Rectal smooth muscle tissue (tissue), 1 donor: Measurements from ENCODE around the gene SORCS1.

Experiments
- H3K27ac ChIP-seq: one replicate; pipeline ENCODE4 v1.7.0; 2013; ENCODE audit warnings: low read depth, low read length, inconsistent platforms
- H3K27me3 ChIP-seq: one replicate; pipeline ENCODE4 v1.7.0; 2013; ENCODE audit warnings: low read length; ENCODE audit not compliant: control insufficient read depth, insufficient read depth
- H3K36me3 ChIP-seq: one replicate; pipeline ENCODE4 v1.7.0; 2013; ENCODE audit warnings: low read length; ENCODE audit not compliant: control insufficient read depth, insufficient read depth
- H3K4me1 ChIP-seq: one replicate; pipeline ENCODE4 v1.7.0; 2013; ENCODE audit warnings: low read length; ENCODE audit not compliant: control insufficient read depth, insufficient read depth
- H3K4me3 ChIP-seq: one replicate; pipeline ENCODE4 v1.7.0; 2013; ENCODE audit warnings: low read length
- H3K9ac ChIP-seq: one replicate; pipeline ENCODE4 v1.7.0; 2013; ENCODE audit warnings: low read length

Gene SORCS1

DNA sequence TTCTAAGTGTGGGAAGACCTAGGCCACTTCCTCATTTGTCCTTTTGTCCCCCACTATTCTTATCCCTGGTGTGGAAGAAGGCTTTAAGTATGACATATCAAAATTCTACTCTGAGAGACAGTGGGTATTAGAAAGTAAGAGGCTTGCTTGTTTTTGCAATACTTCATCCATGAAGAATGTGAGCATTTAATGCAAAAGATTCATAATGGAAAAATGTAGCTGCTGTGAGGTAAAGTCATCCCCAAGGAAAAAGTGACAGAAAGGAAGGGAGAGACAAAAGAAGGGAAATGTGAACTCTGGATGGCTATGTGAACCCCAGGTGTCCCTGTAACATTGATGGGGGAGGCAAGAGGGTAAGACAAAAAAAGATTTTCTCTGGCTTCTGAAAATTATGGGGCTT lies 607.5 kb downstream of the SORCS1 start:
- no peaks in the 10 kb centered on the region for H3K36me3 ChIP-seq
- no peak overlapping the region for H3K9ac ChIP-seq
- no peaks in the 10 kb centered on the region for H3K27me3 ChIP-seq
- no peaks in the 10 kb centered on the region for H3K4me1 ChIP-seq
- H3K4me3 ChIP-seq = no peak overlapping the region
- H3K27ac ChIP-seq = no peak overlapping the region

DNA sequence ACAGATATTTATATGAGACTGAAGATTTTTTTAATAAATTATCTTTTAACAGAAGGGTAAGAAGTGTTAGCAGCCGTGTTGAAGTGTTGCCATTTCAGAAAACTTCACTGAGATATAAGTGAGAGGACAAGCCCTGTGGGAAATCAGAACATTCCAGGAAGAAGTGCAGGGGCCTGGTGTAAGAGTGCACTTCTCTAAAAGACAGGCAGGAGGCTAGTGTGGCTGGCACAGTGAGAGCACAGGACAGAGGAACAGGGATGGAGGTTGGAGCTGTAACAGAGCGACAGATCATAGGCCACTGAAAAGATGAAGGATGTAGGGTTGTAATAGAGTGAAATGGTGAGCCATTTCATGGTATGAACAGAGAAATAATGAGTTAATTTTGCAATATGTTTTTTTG lies 608.9 kb downstream of the SORCS1 start:
- H3K36me3 ChIP-seq = no peaks in the 10 kb centered on the region
- H3K27ac ChIP-seq = no peak overlapping the region
- H3K9ac ChIP-seq = no peak overlapping the region
- no peak overlapping the region for H3K4me3 ChIP-seq
- H3K27me3 ChIP-seq = no peaks in the 10 kb centered on the region
- no peaks in the 10 kb centered on the region for H3K4me1 ChIP-seq

DNA sequence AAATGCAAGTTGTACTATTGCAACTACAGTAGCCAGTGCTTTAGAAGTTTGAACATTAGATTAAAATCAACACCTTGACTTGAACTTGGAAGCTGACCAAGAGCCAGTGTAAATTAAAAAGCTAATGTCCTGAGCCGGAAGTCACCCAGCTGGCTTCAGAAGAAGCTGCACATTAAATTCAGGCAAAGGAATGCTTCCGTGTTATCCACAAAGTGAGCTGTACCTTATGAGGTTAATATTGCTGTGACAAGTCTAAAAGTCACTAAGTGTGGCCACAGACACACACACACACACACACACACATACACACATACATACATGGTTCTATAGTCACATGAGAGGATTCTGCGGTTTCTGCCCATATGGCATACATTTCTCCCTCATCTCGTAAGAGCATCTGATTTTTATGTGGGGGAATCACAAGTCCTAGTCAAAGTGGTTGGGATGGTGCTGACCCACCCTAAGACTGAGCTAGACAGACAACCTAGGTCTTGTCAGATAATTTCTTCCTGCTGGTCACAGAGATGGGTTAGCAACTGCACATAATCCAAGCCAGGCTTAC lies 612.9 kb downstream of the SORCS1 start:
- no peaks in the 10 kb centered on the region for H3K4me1 ChIP-seq
- no peak overlapping the region for H3K9ac ChIP-seq
- no peaks in the 10 kb centered on the region for H3K27me3 ChIP-seq
- H3K27ac ChIP-seq = no peak overlapping the region
- no peaks in the 10 kb centered on the region for H3K36me3 ChIP-seq
- H3K4me3 ChIP-seq = no peak overlapping the region

DNA sequence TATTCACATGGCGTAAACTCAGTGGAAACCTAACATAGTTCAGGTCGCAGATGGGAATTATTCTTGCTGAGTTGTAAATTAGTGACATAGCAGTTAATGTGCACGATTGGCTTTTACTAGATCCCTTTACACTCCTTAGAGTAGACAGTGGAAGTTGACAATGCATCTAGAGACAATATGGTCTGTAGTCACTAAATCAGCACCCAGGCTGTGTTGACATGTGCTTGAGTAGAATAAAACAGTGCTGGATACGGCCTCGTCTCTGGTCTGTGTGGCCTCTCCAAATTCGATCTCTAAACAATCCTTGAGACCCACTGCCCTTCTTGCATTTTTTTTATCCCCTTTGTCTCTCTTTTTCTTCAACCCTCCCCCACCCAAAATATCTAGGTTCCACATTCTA lies 615.7 kb downstream of the SORCS1 start:
- Histone ChIP-seq H3K4me1 (no peaks in the 10 kb centered on the region), H3K36me3 (no peaks in the 10 kb centered on the region), H3K27me3 (no peaks in the 10 kb centered on the region), H3K4me3 (no peak overlapping the region), H3K9ac (no peak overlapping the region), H3K27ac (no peak overlapping the region)

DNA sequence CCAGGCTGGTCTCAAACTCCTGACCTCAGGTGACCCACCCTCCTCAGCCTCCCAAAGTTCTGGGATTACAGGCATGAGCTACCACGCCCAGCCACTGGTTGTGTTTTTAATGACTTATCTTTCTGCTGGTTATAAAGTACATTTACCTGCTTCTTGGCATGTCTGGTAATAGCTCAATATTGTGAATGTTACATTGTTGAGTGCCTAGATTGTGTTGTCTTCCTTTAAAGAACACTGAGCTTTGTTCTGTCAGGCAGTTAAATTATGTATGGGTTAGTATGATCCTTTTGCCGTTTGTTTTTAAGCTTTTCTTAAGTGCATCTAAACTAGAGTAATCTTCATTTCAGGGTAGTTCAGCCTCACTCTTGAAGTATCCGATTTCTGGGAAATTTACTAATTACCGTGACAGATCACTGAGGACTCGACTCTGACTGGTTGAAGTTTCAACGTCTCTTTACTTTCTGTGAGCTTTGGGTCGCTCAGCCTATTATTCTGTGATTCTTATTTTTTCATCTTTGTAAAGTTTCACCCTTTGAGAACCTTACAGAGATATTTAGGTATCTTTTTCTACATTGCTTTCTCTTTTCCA lies 617.4 kb downstream of the SORCS1 start:
- H3K36me3 ChIP-seq = no peaks in the 10 kb centered on the region
- no peak overlapping the region for H3K9ac ChIP-seq
- H3K27ac ChIP-seq = no peak overlapping the region
- no peaks in the 10 kb centered on the region for H3K4me1 ChIP-seq
- no peaks in the 10 kb centered on the region for H3K27me3 ChIP-seq
- no peak overlapping the region for H3K4me3 ChIP-seq

DNA sequence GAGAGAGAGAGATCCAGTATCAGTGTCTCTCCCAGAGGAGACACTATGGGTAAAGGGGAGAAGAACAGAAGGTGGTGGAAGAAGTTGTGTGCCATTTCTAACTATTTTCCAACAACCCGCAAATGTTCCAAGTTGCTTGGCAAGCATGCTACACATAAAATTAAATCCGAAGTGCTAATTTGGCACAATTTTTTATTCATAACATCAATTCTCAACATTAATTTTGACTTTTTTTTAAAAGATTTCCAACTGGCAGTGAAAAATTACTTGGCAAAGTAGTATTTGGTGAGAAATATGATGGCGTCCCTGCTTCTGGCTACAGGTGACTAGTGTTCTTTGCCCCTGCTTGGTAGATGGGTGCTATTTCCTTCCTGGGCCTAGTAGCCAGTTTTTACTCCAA lies 622.0 kb downstream of the SORCS1 start:
- Histone ChIP-seq H3K27ac (no peak overlapping the region), H3K4me3 (no peak overlapping the region), H3K9ac (no peak overlapping the region), H3K27me3 (no peaks in the 10 kb centered on the region), H3K4me1 (no peaks in the 10 kb centered on the region), H3K36me3 (no peaks in the 10 kb centered on the region)

DNA sequence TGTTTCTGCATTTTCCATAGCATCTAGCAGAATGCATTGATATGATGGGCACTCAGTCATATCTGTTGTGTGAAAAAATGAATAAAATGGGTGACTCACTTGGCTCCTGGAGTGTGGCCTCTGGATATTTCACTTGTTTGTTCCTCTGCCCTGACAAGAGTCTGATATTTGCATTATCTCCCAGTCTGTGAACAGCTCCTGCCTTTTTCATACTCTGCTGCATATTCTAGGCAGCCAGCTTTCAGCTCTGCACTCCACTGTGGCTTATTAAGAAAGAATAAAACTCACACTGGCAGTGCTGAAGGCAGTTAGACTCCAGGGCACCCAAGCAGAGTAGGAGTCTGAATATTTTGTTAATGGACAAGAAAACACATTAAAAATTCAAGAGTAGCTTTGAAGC lies 623.9 kb downstream of the SORCS1 start:
- H3K36me3 ChIP-seq = no peaks in the 10 kb centered on the region
- H3K27ac ChIP-seq = no peak overlapping the region
- no peak overlapping the region for H3K4me3 ChIP-seq
- H3K27me3 ChIP-seq = no peaks in the 10 kb centered on the region
- no peaks in the 10 kb centered on the region for H3K4me1 ChIP-seq
- no peak overlapping the region for H3K9ac ChIP-seq

DNA sequence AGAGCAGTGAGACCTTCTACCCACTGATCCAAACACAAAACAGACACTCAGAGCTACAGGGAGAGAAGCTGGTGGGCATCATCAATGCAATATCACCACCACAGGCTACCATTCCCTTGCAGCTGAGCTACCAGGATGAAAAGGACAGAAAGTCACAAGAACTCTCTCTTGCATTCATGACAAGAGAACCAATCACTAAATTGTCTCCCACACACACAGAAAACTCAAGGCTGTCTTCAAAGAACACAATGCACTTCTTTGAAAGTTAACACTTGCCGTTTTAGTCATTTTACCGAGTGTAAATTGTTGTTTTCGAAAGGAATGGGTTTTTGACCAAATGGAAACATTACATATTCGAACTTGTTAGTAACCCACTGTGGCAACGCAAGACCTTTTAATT lies 626.6 kb downstream of the SORCS1 start:
- H3K9ac ChIP-seq = no peak overlapping the region
- no peaks in the 10 kb centered on the region for H3K4me1 ChIP-seq
- H3K27me3 ChIP-seq = no peaks in the 10 kb centered on the region
- no peaks in the 10 kb centered on the region for H3K36me3 ChIP-seq
- no peak overlapping the region for H3K27ac ChIP-seq
- no peak overlapping the region for H3K4me3 ChIP-seq

DNA sequence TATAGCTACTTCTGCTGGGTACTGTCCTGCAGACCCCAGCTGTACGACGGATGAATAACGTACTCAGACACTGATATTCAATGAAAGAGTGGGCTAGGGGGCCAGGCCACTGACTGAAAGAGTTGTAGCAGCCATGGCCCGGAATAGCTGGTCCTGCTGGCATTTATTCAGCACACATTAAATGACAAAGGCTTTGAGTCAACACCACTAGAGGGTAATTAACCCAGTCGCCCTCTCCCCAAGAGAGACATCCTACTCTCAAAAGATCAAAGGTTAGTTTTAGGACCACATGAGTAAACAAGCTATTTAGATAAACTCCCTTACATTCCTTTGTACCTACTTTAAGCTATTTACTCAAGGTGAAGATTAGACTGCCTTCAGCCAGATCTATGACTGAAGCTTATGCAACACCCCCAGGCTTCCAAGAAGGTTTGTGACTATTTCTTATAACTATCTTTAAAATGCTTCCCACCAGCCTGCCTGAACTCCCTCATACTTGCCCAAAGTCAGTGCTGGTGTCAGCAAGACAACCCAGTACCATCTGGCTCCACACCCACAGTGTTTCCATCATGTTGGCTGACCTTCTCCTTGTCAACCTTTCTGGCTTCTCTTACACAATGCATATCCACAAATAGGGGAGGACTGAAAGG lies 629.1 kb downstream of the SORCS1 start:
- no peaks in the 10 kb centered on the region for H3K27me3 ChIP-seq
- no peak overlapping the region for H3K4me3 ChIP-seq
- no peak overlapping the region for H3K9ac ChIP-seq
- H3K4me1 ChIP-seq = no peaks in the 10 kb centered on the region
- no peaks in the 10 kb centered on the region for H3K36me3 ChIP-seq
- H3K27ac ChIP-seq = no peak overlapping the region

DNA sequence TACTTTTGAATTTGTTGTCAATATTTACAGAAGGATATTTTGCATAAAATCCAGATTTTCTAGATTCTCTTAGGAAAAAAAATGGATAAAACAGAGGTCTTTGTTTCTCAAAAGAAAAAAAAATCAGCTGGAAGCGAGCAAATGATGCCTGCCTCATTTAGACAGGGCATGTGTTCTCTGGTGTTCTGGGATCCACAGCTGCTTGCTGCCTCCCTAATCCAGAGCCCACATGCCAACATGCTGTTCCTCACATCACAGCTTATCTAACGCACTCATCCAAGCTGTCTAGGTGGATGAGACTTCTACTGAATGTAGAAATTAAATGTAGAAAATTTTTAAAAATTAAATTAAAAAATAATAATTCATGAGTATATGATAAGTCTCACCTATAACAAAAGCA lies 630.1 kb downstream of the SORCS1 start:
- H3K4me3 ChIP-seq = no peak overlapping the region
- no peak overlapping the region for H3K27ac ChIP-seq

DNA sequence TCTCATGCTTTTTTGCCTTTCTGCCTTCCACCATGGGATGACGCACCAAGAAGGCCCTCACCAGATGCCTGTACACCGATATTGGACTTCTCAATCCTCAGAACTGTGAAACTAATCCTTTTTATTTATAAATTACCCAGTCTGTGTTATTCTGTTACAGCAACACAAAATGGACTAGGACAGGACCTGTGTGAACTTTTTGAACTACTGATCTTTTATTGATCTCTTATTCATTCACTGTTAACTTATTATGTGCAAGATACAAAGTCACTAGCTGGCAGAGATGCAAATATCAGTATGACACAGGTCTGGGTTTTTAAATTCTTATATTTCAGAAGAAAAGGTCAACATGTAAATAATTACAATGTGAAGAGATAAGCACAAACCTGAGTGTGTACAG lies 635.8 kb downstream of the SORCS1 start:
- Histone ChIP-seq H3K27ac (no peak overlapping the region), H3K27me3 (no peaks in the 10 kb centered on the region), H3K4me3 (no peak overlapping the region), H3K36me3 (no peaks in the 10 kb centered on the region), H3K4me1 (no peaks in the 10 kb centered on the region), H3K9ac (no peak overlapping the region)

More for the DNA sequence above, 630.1 kb downstream of the SORCS1 start:
- Histone ChIP-seq H3K27me3 (no peaks in the 10 kb centered on the region), H3K4me1 (no peaks in the 10 kb centered on the region), H3K9ac (no peak overlapping the region), H3K36me3 (no peaks in the 10 kb centered on the region)

DNA sequence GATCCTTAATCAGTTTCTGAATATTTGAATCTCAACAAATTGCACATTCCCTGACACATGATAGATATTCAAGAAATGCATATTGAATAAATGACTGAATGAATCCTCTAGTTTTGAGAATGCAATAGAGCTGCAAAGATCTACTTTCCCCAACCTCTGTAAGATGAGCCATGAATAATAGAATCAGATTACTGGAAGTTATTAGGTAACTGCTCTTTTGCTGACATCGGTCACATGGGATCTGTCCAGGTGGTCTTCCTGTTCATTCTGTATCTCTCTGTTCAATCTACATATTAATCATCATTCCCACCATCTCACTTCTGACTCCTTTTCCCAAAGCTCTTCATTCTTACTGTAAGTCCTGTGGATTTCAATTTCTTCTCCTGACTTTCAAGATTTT lies 638.7 kb downstream of the SORCS1 start:
- Histone ChIP-seq H3K4me1 (no peaks in the 10 kb centered on the region), H3K27me3 (no peaks in the 10 kb centered on the region), H3K4me3 (no peak overlapping the region), H3K36me3 (no peaks in the 10 kb centered on the region), H3K27ac (no peak overlapping the region), H3K9ac (no peak overlapping the region)
